Liver (tissue), 9 donors: Measurements from ENCODE around the gene DNAAF5. TPM values are rescaled to one million over a fixed set of nuclear protein-coding genes. Genes with fewer than 3 reads are reported as not detected.

Experiments
- DNase-seq: peaks from one replicate; pipeline ENCODE4 v3.0.0-alpha.2; 2017; ENCODE audit warnings: low spot score
- H3K27ac ChIP-seq, 2 donors: one replicate each; pipeline ENCODE4 v1.7.0; 2013; ENCODE audit warnings: inconsistent platforms in 2 of 2, low read length in 2 of 2, control low read depth in 1 of 2, low read depth in 1 of 2, mild to moderate bottlenecking in 1 of 2
- H3K27me3 ChIP-seq, 4 donors: one replicate each; pipeline versions ENCODE4 v1.6.1 to v1.7.0; 2013; ENCODE audit warnings: low read length in 3 of 4, inconsistent platforms in 1 of 4, mild to moderate bottlenecking in 1 of 4, moderate library complexity in 1 of 4; ENCODE audit not compliant: control insufficient read depth in 4 of 4, insufficient read depth in 4 of 4
- H3K36me3 ChIP-seq, 4 donors: one replicate each; pipeline versions ENCODE4 v1.6.1 to v1.7.0; 2013; ENCODE audit warnings: low read length in 3 of 4, mild to moderate bottlenecking in 3 of 4, low read depth in 1 of 4, moderate library complexity in 1 of 4; ENCODE audit not compliant: control insufficient read depth in 4 of 4, insufficient read depth in 3 of 4
- H3K4me1 ChIP-seq, 4 donors: one replicate each; pipeline versions ENCODE4 v1.6.1 to v1.7.0; 2013; ENCODE audit warnings: low read length in 3 of 4, mild to moderate bottlenecking in 3 of 4, moderate library complexity in 1 of 4; ENCODE audit not compliant: control insufficient read depth in 4 of 4, insufficient read depth in 4 of 4
- H3K4me3 ChIP-seq, 3 donors: one replicate each; pipeline versions ENCODE4 v1.6.1 to v1.7.0; 2013; ENCODE audit warnings: low read length in 3 of 3, control low read depth in 1 of 3, low read depth in 1 of 3, mild to moderate bottlenecking in 1 of 3
- H3K9ac ChIP-seq, 2 donors: one replicate each; pipeline ENCODE4 v1.7.0; 2013; ENCODE audit warnings: low read length in 2 of 2, mild to moderate bottlenecking in 2 of 2, moderate library complexity in 2 of 2, control low read depth in 1 of 2, low read depth in 1 of 2
- H3K9me3 ChIP-seq, 4 donors: one replicate each; pipeline versions ENCODE4 v1.6.1 to v1.7.0; 2013; ENCODE audit warnings: low read length in 3 of 4; ENCODE audit not compliant: control insufficient read depth in 4 of 4
- EGR1 ChIP-seq, 2 donors: IDR thresholded peaks; 2 replicates each; pipeline ENCODE4 v1.6.1; 2016 to 2018; ENCODE audit warnings: antibody characterized with exemption in 2 of 2, low read depth in 2 of 2
- FOXA1 ChIP-seq: IDR thresholded peaks from 2 replicates; pipeline ENCODE4 v1.6.1; 2016; ENCODE audit warnings: antibody characterized with exemption
- FOXA2 ChIP-seq: IDR thresholded peaks from 2 replicates; pipeline ENCODE4 v1.6.1; 2016; ENCODE audit warnings: antibody characterized with exemption
- GABPA ChIP-seq, 2 donors: IDR thresholded peaks in 1 of 2; conservative IDR thresholded peaks in 1 of 2; 2 replicates each; pipeline ENCODE4 v1.6.1; 2016; ENCODE audit warnings: antibody characterized with exemption in 2 of 2, mild to moderate bottlenecking in 1 of 2, moderate library complexity in 1 of 2
- HNF4G ChIP-seq: IDR thresholded peaks from 2 replicates; pipeline ENCODE4 v1.6.1; 2016; ENCODE audit warnings: antibody characterized with exemption
- JUND ChIP-seq, 2 donors: IDR thresholded peaks; 2 replicates each; pipeline ENCODE4 v1.6.1; 2016; ENCODE audit warnings: antibody characterized with exemption in 2 of 2
- NR2F2 ChIP-seq: IDR thresholded peaks from 2 replicates; pipeline ENCODE4 v1.6.1; 2016; ENCODE audit warnings: antibody characterized with exemption
- RAD21 ChIP-seq, 2 donors: IDR thresholded peaks; 2 replicates each; pipeline ENCODE4 v1.6.1; 2016; ENCODE audit warnings: antibody characterized with exemption in 2 of 2, mild to moderate bottlenecking in 2 of 2
- RXRA ChIP-seq, 2 donors: IDR thresholded peaks; 2 replicates each; pipeline ENCODE4 v1.6.1; 2017 to 2018; ENCODE audit warnings: antibody characterized with exemption in 2 of 2, mild to moderate bottlenecking in 1 of 2
- TAF1 ChIP-seq: conservative IDR thresholded peaks from 2 replicates; pipeline ENCODE4 v1.6.1; 2016; ENCODE audit warnings: antibody characterized with exemption, mild to moderate bottlenecking
- YY1 ChIP-seq: IDR thresholded peaks from 2 replicates; pipeline ENCODE4 v1.6.1; 2016; ENCODE audit warnings: antibody characterized with exemption, mild to moderate bottlenecking
- WGBS: extraction: QIAGEN DNeasy Blood & Tissue Kit; methylation state at CpG from one replicate; pipeline ENCODE4 v1.1.7; 2013; 5-methylcytosine and 5-hydroxymethylcytosine counted together
- polyA plus RNA-seq, 2 donors: library from polyadenylated mRNA; stranded (reverse) in 1 of 2; unstranded in 1 of 2; fragments of 200-250 nt in 1 of 2; fragments of >200 nt in 1 of 2; fragmentation: Nextera tagmentation in 1 of 2; extraction: Ambion mirVana in 1 of 2; gene quantifications; one replicate each; pipeline versions ENCODE4 v1.2.1 to v1.2.3, GENCODE V29; 2013 to 2015
- total RNA-seq, 2 donors: library from RNA; depleted of rRNA; stranded (reverse); fragments of >200 nt; gene quantifications; one replicate each; pipeline ENCODE4 v1.2.3, GENCODE V29; 2014
- TF ChIP-seq, protein P1 (sequence below): fragments of 150-350 bp; IDR thresholded peaks from 2 replicates; pipeline ENCODE4 v1.5.1; 2017; ENCODE audit warnings: improper control_type of control experiment, low read depth, low read length; ENCODE audit not compliant: missing input control
- TF ChIP-seq, protein P2 (sequence below): IDR thresholded peaks from 2 replicates; pipeline ENCODE4 v1.6.1; 2016; ENCODE audit warnings: antibody characterized with exemption, mild to moderate bottlenecking
- TF ChIP-seq, protein P3 (sequence below): IDR thresholded peaks from 2 replicates; pipeline ENCODE4 v1.6.1; 2016; ENCODE audit warnings: antibody characterized with exemption
- TF ChIP-seq, protein P4 (sequence below): IDR thresholded peaks from 2 replicates; pipeline ENCODE4 v1.6.1; 2016; ENCODE audit warnings: antibody characterized with exemption
- donor health status: healthy.
- donor health status: healthy.
- donor health status: healthy.
- donor health status: healthy.
- donor health status: healthy.

DNAAF5 gene
- total and polyA plus RNA-seq, 4 donors = 3.1 to 11.1 (median 9.5) TPM

DNA sequence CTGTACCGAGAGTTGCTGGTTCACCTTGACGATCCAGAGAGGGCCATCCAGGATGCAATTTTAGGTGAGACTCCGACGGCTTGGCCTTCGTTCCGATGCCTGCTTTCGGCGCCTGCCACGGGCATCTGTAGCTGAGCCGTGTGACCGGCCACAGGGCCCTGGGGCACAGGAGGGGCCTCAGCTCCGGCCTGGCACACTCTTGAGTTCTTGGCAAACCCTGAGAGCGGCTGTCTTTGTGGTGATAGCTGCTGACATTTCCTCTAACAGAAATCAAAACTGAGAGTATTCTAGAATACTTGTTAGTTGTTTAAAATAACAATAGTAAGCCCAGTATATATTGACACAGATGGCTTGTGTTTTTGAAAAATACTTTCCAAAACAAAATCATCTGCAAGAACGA lies 53.6 kb downstream of the DNAAF5 start (continued):
- TF ChIP-seq TAF1 (no peak), EGR1 (IDR thresholded peaks at IDR 0.05; ENCODE audit: low read depth in 2 of 2) (no peak), YY1 (no peak)

DNA sequence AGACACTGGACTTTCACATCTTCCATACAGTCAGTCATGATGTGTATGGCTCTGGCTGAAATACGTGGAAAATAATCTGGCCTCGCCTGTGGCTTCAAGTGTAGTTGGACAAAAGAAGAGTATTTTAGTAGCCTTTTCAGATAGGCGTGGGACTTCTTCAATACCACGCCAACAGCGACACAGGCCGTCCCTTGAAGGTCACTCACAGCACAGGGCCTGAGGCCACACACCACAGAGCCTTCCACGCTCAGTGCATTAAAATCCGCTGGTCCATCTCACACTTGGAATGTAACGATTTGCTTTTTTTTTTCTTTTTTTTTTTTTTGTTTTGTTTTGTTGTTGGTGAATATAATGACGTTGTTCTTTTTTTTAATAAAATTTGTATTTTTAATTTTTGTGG lies 54.0 kb downstream of the DNAAF5 start:
- Histone ChIP-seq H3K9me3 (no peaks in the 10 kb centered on the region), H3K27me3 (no peaks in the 10 kb centered on the region), H3K27ac (no peak overlapping the region), H3K4me1 (no peaks in the 10 kb centered on the region), H3K4me3 (no peak overlapping the region), H3K36me3 (peaks cover 2 to 31% (median 13%) of the 10 kb centered on the region in 4 donors), H3K9ac (no peak overlapping the region)
- 95% methylated on average over 10 of the region's 10 CpGs for WGBS
- TF ChIP-seq GABPA (IDR thresholded peaks at IDR 0.05 in 1 of 2, conservative IDR thresholded peaks at IDR 0.05 in 1 of 2) = no peak
- TF ChIP-seq HNF4G = no peak
- TF ChIP-seq FOXA2 = no peak
- TF ChIP-seq JUND (IDR thresholded peaks at IDR 0.05) = no peak
- TF ChIP-seq, protein P1, sequence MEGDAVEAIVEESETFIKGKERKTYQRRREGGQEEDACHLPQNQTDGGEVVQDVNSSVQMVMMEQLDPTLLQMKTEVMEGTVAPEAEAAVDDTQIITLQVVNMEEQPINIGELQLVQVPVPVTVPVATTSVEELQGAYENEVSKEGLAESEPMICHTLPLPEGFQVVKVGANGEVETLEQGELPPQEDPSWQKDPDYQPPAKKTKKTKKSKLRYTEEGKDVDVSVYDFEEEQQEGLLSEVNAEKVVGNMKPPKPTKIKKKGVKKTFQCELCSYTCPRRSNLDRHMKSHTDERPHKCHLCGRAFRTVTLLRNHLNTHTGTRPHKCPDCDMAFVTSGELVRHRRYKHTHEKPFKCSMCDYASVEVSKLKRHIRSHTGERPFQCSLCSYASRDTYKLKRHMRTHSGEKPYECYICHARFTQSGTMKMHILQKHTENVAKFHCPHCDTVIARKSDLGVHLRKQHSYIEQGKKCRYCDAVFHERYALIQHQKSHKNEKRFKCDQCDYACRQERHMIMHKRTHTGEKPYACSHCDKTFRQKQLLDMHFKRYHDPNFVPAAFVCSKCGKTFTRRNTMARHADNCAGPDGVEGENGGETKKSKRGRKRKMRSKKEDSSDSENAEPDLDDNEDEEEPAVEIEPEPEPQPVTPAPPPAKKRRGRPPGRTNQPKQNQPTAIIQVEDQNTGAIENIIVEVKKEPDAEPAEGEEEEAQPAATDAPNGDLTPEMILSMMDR = no peak
- no peak for TF ChIP-seq RXRA (IDR thresholded peaks at IDR 0.05)
- no peak for TF ChIP-seq FOXA1
- TF ChIP-seq TAF1 = no peak
- no peak for TF ChIP-seq NR2F2
- TF ChIP-seq, protein P2, sequence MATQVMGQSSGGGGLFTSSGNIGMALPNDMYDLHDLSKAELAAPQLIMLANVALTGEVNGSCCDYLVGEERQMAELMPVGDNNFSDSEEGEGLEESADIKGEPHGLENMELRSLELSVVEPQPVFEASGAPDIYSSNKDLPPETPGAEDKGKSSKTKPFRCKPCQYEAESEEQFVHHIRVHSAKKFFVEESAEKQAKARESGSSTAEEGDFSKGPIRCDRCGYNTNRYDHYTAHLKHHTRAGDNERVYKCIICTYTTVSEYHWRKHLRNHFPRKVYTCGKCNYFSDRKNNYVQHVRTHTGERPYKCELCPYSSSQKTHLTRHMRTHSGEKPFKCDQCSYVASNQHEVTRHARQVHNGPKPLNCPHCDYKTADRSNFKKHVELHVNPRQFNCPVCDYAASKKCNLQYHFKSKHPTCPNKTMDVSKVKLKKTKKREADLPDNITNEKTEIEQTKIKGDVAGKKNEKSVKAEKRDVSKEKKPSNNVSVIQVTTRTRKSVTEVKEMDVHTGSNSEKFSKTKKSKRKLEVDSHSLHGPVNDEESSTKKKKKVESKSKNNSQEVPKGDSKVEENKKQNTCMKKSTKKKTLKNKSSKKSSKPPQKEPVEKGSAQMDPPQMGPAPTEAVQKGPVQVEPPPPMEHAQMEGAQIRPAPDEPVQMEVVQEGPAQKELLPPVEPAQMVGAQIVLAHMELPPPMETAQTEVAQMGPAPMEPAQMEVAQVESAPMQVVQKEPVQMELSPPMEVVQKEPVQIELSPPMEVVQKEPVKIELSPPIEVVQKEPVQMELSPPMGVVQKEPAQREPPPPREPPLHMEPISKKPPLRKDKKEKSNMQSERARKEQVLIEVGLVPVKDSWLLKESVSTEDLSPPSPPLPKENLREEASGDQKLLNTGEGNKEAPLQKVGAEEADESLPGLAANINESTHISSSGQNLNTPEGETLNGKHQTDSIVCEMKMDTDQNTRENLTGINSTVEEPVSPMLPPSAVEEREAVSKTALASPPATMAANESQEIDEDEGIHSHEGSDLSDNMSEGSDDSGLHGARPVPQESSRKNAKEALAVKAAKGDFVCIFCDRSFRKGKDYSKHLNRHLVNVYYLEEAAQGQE = no peak
- TF ChIP-seq, protein P3, sequence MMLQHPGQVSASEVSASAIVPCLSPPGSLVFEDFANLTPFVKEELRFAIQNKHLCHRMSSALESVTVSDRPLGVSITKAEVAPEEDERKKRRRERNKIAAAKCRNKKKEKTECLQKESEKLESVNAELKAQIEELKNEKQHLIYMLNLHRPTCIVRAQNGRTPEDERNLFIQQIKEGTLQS = no peak
- TF ChIP-seq, protein P4, sequence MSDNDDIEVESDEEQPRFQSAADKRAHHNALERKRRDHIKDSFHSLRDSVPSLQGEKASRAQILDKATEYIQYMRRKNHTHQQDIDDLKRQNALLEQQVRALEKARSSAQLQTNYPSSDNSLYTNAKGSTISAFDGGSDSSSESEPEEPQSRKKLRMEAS = no peak
- DNase-seq = no peak

DNA sequence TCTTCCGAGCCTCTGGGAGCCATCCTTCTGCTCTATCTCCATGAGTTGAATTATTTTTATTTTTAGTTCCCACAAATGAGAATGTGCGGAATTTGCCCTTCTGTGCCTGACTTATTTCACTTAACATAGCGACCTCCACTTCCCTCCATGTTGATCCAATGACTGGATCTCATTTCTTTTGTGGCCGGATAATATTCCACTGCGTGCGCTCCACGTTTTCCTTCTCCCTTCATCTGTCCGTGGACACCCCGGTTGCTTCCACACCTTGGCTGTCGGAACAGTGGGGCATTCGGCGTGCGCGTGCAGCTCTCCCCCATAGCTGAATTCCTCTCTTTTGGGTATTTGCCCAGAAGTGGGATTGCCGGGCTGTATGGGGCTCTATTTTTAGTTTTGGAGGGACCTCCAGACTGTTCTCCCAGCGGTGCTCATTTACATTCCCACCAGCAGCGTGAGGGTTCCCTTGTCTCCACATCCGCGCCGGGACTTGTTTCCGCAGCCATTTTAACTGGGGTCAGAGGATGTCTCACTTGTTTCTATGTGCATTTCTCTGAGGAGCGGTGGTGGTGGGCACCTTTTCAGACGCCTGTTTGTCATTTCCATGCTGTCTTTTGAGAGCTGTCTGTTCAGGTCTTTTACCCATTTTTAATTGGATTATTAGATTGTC lies 54.8 kb downstream of the DNAAF5 start:
- Histone ChIP-seq H3K4me3 (no peak overlapping the region), H3K27ac (no peak overlapping the region), H3K9me3 (no peaks in the 10 kb centered on the region), H3K4me1 (no peaks in the 10 kb centered on the region), H3K36me3 (peaks cover 2 to 27% (median 14%) of the 10 kb centered on the region in 4 donors), H3K9ac (no peak overlapping the region), H3K27me3 (no peaks in the 10 kb centered on the region)
- no peak for DNase-seq
- WGBS = 88% methylated on average over 23 of the region's 23 CpGs
- TF ChIP-seq, protein P1 = no peak
- TF ChIP-seq NR2F2 (peak; percentile 46), RAD21 (IDR thresholded peaks at IDR 0.05) (no peak)
